Measurements from ENCODE around the gene ATF6. TPM values are rescaled to one million over a fixed set of nuclear protein-coding genes. Genes with fewer than 3 reads are reported as not detected.

Gene ATF6
- total RNA-seq, 2 experiments from 2014 or later = 16.2 to 17.1 TPM

DNA sequence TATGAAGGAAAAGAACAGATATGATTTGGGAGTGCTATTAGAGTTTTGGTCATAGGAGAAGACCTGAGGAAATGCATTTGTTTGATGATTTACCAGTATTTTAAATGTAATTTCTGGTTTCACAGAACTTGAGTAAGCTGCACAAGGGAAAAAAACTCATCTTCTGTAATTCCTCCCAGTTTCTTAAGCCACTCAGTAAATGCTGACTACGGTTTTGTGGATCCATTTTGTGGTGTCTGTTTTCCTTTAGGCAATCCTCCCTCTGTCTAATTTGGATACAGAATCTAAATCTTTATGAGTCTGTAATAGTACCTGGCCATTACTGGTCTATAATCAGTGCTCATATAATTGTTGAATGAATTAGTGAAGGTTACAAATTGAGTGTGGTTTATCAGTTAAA lies 185.5 kb downstream of the ATF6 start:
- Histone ChIP-seq H3K27ac (ENCODE audit: low read depth in 1 of 2, low read length in 2 of 2) (no peak overlapping the region), H3K4me1 (ENCODE audit: insufficient read depth, low read length) (peaks cover 10% of the 10 kb centered on the region), H3K9me3 (ENCODE audit: control insufficient read depth in 1 of 2, insufficient read depth in 1 of 2, low read length in 2 of 2) (no peaks in the 10 kb centered on the region), H3K36me3 (ENCODE audit: insufficient read depth, low read length) (no peaks in the 10 kb centered on the region), H3K4me3 (ENCODE audit: low read length) (no peak overlapping the region), H3K27me3 (ENCODE audit: control insufficient read depth in 1 of 2, insufficient read depth in 2 of 2, low read length in 2 of 2) (no peaks in the 10 kb centered on the region)
- Mint-ChIP-seq H3K36me3 (ENCODE audit: low read depth) (peaks cover 31% of the 10 kb centered on the region), H3K9me3 (no peaks in the 10 kb centered on the region), H3K27me3 (no peaks in the 10 kb centered on the region), H3K4me1 (ENCODE audit: low read depth) (peaks cover 60% of the 10 kb centered on the region), H3K27ac (no peak overlapping the region), H3K4me3 (no peak overlapping the region)
- CTCF ChIA-PET = no interaction called here
- intact Hi-C loops (cut with DNase I, micrococcal nuclease) = no loop called here
- POLR2A ChIA-PET = interaction anchor here (1.2 kb wide), 1 partner anchor 12 kb away, joined by 3 read pairs; no protein-coding TSS in a partner anchor
- ATAC-seq (ENCODE audit: poor library complexity) (no peak), DNase-seq (no peak)
- TF ChIP-seq, protein P1, sequence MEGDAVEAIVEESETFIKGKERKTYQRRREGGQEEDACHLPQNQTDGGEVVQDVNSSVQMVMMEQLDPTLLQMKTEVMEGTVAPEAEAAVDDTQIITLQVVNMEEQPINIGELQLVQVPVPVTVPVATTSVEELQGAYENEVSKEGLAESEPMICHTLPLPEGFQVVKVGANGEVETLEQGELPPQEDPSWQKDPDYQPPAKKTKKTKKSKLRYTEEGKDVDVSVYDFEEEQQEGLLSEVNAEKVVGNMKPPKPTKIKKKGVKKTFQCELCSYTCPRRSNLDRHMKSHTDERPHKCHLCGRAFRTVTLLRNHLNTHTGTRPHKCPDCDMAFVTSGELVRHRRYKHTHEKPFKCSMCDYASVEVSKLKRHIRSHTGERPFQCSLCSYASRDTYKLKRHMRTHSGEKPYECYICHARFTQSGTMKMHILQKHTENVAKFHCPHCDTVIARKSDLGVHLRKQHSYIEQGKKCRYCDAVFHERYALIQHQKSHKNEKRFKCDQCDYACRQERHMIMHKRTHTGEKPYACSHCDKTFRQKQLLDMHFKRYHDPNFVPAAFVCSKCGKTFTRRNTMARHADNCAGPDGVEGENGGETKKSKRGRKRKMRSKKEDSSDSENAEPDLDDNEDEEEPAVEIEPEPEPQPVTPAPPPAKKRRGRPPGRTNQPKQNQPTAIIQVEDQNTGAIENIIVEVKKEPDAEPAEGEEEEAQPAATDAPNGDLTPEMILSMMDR (IDR thresholded peaks at IDR 0.05) = no peak

DNA sequence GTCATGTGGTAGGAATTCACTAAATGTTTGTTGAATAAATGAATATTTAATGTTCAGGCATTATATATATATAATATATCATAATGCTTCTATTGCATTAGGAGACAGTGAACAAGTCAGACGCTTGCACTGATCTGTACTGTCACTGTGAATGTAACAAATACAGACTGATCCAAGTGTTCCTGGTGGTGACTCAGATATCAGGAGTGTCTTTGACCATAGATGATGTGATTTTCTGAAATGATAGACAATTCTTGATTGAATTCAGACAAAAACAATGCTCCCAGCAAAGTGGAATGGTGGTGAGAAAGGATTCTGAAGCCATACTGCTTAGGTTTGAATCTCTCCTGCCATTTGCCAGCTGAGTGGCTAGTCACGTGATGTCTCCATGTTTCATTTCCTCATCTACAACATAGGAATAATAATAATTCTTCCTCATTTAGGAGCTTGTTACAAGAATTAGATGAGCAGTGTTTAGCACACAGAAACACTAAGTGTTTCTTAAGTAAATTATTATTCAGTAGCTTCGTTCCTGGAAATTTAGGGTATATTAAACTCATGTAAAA lies 186.6 kb downstream of the ATF6 start:
- intact Hi-C loops (cut with DNase I, micrococcal nuclease) = no loop called here
- no peak overlapping the region for H3K4me3 ChIP-seq (ENCODE audit: low read length)
- ChIA-PET CTCF (no interaction called here), POLR2A (interaction anchor here (0.6 to 1.2 kb wide), 3 partner anchors 13 to 19 kb away, joined by 3 read pairs; no protein-coding TSS in a partner anchor)
- Mint-ChIP-seq H3K36me3 (ENCODE audit: low read depth) (peaks cover 30% of the 10 kb centered on the region), H3K4me1 (ENCODE audit: low read depth) (peaks cover 55% of the 10 kb centered on the region), H3K27me3 (no peaks in the 10 kb centered on the region), H3K4me3 (no peak overlapping the region), H3K9me3 (no peaks in the 10 kb centered on the region), H3K27ac (no peak overlapping the region)
- DNase-seq (no peak), ATAC-seq (ENCODE audit: poor library complexity) (no peak)
- no peaks in the 10 kb centered on the region for H3K9me3 ChIP-seq (ENCODE audit: control insufficient read depth in 1 of 2, insufficient read depth in 1 of 2, low read length in 2 of 2)
- no peaks in the 10 kb centered on the region for H3K27me3 ChIP-seq (ENCODE audit: control insufficient read depth in 1 of 2, insufficient read depth in 2 of 2, low read length in 2 of 2)
- TF ChIP-seq, protein P1 (IDR thresholded peaks at IDR 0.05) = no peak
- H3K36me3 ChIP-seq (ENCODE audit: insufficient read depth, low read length) = no peaks in the 10 kb centered on the region
- peaks cover 10% of the 10 kb centered on the region for H3K4me1 ChIP-seq (ENCODE audit: insufficient read depth, low read length)
- no peak overlapping the region for H3K27ac ChIP-seq (ENCODE audit: low read depth in 1 of 2, low read length in 2 of 2)

DNA sequence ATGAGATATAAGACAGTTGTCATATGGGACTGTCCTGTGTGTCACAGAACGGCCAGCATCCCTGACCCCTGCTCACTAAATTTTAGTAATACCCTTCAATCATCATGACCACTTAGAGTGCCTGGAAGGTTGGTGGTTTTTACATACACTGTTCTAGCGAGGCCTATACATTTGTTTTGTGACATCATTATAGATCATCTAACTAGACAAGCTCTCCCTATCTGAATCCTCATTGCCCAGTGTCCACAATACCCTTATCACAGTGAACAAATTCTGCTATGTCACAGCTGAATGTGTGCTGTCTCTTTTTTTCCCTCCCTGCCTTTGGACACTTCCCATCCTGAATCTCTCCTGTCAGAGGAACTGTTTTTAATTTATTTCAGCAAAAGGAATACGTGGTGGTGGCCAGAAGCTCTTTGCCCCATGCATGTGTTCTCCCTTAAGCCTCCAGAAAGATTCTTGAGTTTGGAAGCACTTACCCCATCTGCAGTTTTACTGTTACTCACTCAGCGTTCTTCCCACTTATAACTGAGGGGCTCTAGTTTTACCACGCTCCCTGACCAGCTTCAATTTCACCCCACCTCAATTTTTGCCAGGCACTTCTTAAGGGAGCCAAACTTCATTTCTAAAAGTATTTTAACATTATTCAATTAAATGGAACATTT lies 187.3 kb downstream of the ATF6 start:
- ATAC-seq (ENCODE audit: poor library complexity) (no peak), DNase-seq (no peak)
- peaks cover 36% of the 10 kb centered on the region for H3K36me3 Mint-ChIP-seq (ENCODE audit: low read depth)
- Histone ChIP-seq H3K4me1 (ENCODE audit: insufficient read depth, low read length) (peaks cover 10% of the 10 kb centered on the region), H3K27ac (ENCODE audit: low read depth in 1 of 2, low read length in 2 of 2) (no peak overlapping the region), H3K9me3 (ENCODE audit: control insufficient read depth in 1 of 2, insufficient read depth in 1 of 2, low read length in 2 of 2) (no peaks in the 10 kb centered on the region), H3K36me3 (ENCODE audit: insufficient read depth, low read length) (peaks cover 2% of the 10 kb centered on the region), H3K4me3 (ENCODE audit: low read length) (no peak overlapping the region), H3K27me3 (ENCODE audit: control insufficient read depth in 1 of 2, insufficient read depth in 2 of 2, low read length in 2 of 2) (no peaks in the 10 kb centered on the region)
- ChIA-PET POLR2A (interaction anchor here (0.6 to 1.0 kb wide), 3 partner anchors 19 to 29 kb away, joined by 3 read pairs; no protein-coding TSS in a partner anchor), CTCF (no interaction called here)
- peaks cover 55% of the 10 kb centered on the region for H3K4me1 Mint-ChIP-seq (ENCODE audit: low read depth)
- peak overlapping the region; percentile 66 for H3K27ac Mint-ChIP-seq
- H3K9me3 Mint-ChIP-seq = no peaks in the 10 kb centered on the region
- intact Hi-C loops (cut with DNase I, micrococcal nuclease) = no loop called here
- H3K4me3 Mint-ChIP-seq = no peak overlapping the region
- TF ChIP-seq, protein P1 (IDR thresholded peaks at IDR 0.05) = no peak
- no peaks in the 10 kb centered on the region for H3K27me3 Mint-ChIP-seq
